IMR-90 (cell line): Measurements from ENCODE around the gene DMD. TPM values are rescaled to one million over a fixed set of nuclear protein-coding genes. Genes with fewer than 3 reads are reported as not detected.

Experiments used
- ATAC-seq: fragments of 200-7000 bp; cut with Tn5 transposase; 2 replicates; pipeline ENCODE4 v1.9.1; 2020; ENCODE audit warnings: low read depth, mild to moderate bottlenecking, moderate library complexity
- BruUV-seq: library from RNA; stranded (reverse); fragments of 400-500 nt; replicated peaks from 2 replicates; lab custom pipeline; 2021; lab: Mats Ljungman, UMichigan
- CTCF ChIA-PET: fragments of 300-600 bp; formaldehyde crosslinking; extraction: SDS; loops from one replicate; lab custom pipeline; 2021; ENCODE audit warnings: antibody characterized with exemption; lab: Yijun Ruan, JAX
- POLR2A ChIA-PET: fragments of 300-600 bp; sonication (Branson Sonifier 250); formaldehyde crosslinking; loops from one replicate; lab custom pipeline; 2022; ENCODE audit warnings: antibody characterized with exemption; ENCODE audit not compliant: unreplicated experiment; lab: Charles Lee
- DNase-seq: peaks from one replicate; pipeline ENCODE4 v3.0.0; 2013
- H2AFZ ChIP-seq: replicated peaks from 2 replicates; pipeline ENCODE3; 2013; ENCODE audit warnings: low read length, mild to moderate bottlenecking; ENCODE audit not compliant: poor library complexity
- H2AK5ac ChIP-seq: 2 replicates; pipeline ENCODE4 v1.6.1; 2013; ENCODE audit warnings: low read depth, low read length, inconsistent platforms
- H2AK9ac ChIP-seq: replicated peaks from 2 replicates; pipeline ENCODE3; 2013; ENCODE audit warnings: mild to moderate bottlenecking, low read depth, low read length, moderate library complexity; ENCODE audit not compliant: poor library complexity
- H2BK120ac ChIP-seq: 2 replicates; pipeline ENCODE4 v1.6.1; 2013; ENCODE audit warnings: low read depth, low read length, inconsistent platforms
- H2BK15ac ChIP-seq: 3 replicates; pipeline ENCODE4 v1.6.1; 2013; ENCODE audit warnings: low read depth, low read length, inconsistent platforms
- H2BK20ac ChIP-seq: 2 replicates; pipeline ENCODE4 v1.6.1; 2013; ENCODE audit warnings: low read depth, mild to moderate bottlenecking, inconsistent platforms, low read length, moderate library complexity
- H2BK5ac ChIP-seq: 2 replicates; pipeline ENCODE4 v1.6.1; 2013; ENCODE audit warnings: mild to moderate bottlenecking, low read depth, low read length, inconsistent platforms; ENCODE audit not compliant: poor library complexity, severe bottlenecking
- H3K14ac ChIP-seq: replicated peaks from 2 replicates; pipeline ENCODE4 v1.6.1; 2013; ENCODE audit warnings: low read depth, low read length, inconsistent platforms
- H3K18ac ChIP-seq: 2 replicates; pipeline ENCODE4 v1.6.1; 2013; ENCODE audit warnings: low read depth, low read length, control low read depth
- H3K23ac ChIP-seq: 2 replicates; pipeline ENCODE4 v1.6.1; 2013; ENCODE audit warnings: low read depth, low read length, inconsistent platforms
- H3K27ac ChIP-seq: 2 replicates; pipeline ENCODE4 v1.5.1; 2013; ENCODE audit warnings: mild to moderate bottlenecking, control low read depth, low read length; ENCODE audit not compliant: insufficient read depth
- H3K27me3 ChIP-seq: 2 replicates; pipeline ENCODE4 v1.6.1; 2013; ENCODE audit warnings: low read length; ENCODE audit not compliant: control insufficient read depth, insufficient read depth
- H3K36me3 ChIP-seq: 2 replicates; pipeline ENCODE4 v1.6.1; 2013; ENCODE audit warnings: low read length, mixed read lengths; ENCODE audit not compliant: control insufficient read depth, insufficient read depth
- H3K4ac ChIP-seq: 2 replicates; pipeline ENCODE4 v1.6.1; 2013; ENCODE audit warnings: low read depth, low read length, inconsistent platforms
- H3K4me1 ChIP-seq: 2 replicates; pipeline ENCODE4 v1.6.1; 2013; ENCODE audit warnings: low read length, mixed read lengths; ENCODE audit not compliant: control insufficient read depth, insufficient read depth
- H3K4me2 ChIP-seq: 2 replicates; pipeline ENCODE4 v1.6.1; 2013; ENCODE audit warnings: low read depth, mild to moderate bottlenecking, control low read depth, low read length, moderate library complexity
- H3K4me3 ChIP-seq: 2 replicates; pipeline ENCODE4 v1.5.1; 2013; ENCODE audit warnings: low read depth, mild to moderate bottlenecking, control low read depth, low read length, moderate library complexity; ENCODE audit not compliant: insufficient read depth
- H3K56ac ChIP-seq: 2 replicates; pipeline ENCODE4 v1.6.1; 2013; ENCODE audit warnings: low read length, inconsistent platforms; ENCODE audit not compliant: insufficient read depth; ENCODE audit errors: extremely low read depth
- H3K79me1 ChIP-seq, 2 experiments: 2 replicates each; pipeline ENCODE4 v1.6.1; 2013; ENCODE audit warnings: low read length in 2 of 2, inconsistent platforms in 1 of 2, low read depth in 1 of 2
- H3K9ac ChIP-seq: 2 replicates; pipeline ENCODE4 v1.6.1; 2013; ENCODE audit warnings: low read depth, low read length, control low read depth
- H3K9me1 ChIP-seq: 2 replicates; pipeline ENCODE4 v1.6.1; 2013; ENCODE audit warnings: low read length, inconsistent platforms; ENCODE audit not compliant: insufficient read depth
- H3K9me3 ChIP-seq: 2 replicates; pipeline ENCODE4 v1.6.1; 2013; ENCODE audit warnings: low read length; ENCODE audit not compliant: control insufficient read depth, insufficient read depth
- H4K20me1 ChIP-seq: 2 replicates; pipeline ENCODE4 v1.6.1; 2013; ENCODE audit warnings: low read length, inconsistent platforms; ENCODE audit not compliant: insufficient read depth
- H4K5ac ChIP-seq: 2 replicates; pipeline ENCODE4 v1.6.1; 2013; ENCODE audit warnings: mild to moderate bottlenecking, low read depth, low read length, control low read depth
- H4K8ac ChIP-seq, 2 experiments: 2 replicates each; pipeline ENCODE4 v1.6.1; 2013; ENCODE audit warnings: low read depth in 2 of 2, low read length in 2 of 2, control low read depth in 1 of 2, inconsistent platforms in 1 of 2
- H4K91ac ChIP-seq: 2 replicates; pipeline ENCODE4 v1.6.1; 2013; ENCODE audit warnings: low read depth, low read length, inconsistent platforms; ENCODE audit not compliant: insufficient read depth
- BHLHE40 ChIP-seq: fragments of 150-350 bp; IDR thresholded peaks from 2 replicates; pipeline ENCODE4 v1.6.1; 2016; ENCODE audit warnings: mild to moderate bottlenecking, low read depth, low read length
- CEBPB ChIP-seq: IDR thresholded peaks from 2 replicates; pipeline ENCODE4 v1.6.1; 2012; ENCODE audit warnings: low read depth, low read length, improper control_type of control experiment
- CHD1 ChIP-seq: IDR thresholded peaks from 2 replicates; pipeline ENCODE4 v1.6.1; 2012; ENCODE audit warnings: low read depth, low read length, improper control_type of control experiment
- ELK1 ChIP-seq: fragments of 150-350 bp; IDR thresholded peaks from 2 replicates; pipeline ENCODE4 v1.6.1; 2016; ENCODE audit warnings: low read depth, mild to moderate bottlenecking, low read length, moderate library complexity, borderline replicate concordance
- FOS ChIP-seq: fragments of 150-350 bp; IDR thresholded peaks from 2 replicates; pipeline ENCODE4 v1.6.1; 2016; ENCODE audit warnings: low read depth, low read length
- MAZ ChIP-seq: IDR thresholded peaks from 2 replicates; pipeline ENCODE4 v1.6.1; 2012; ENCODE audit warnings: low read depth, mild to moderate bottlenecking, low read length, improper control_type of control experiment, moderate library complexity, borderline replicate concordance
- MXI1 ChIP-seq: IDR thresholded peaks from 2 replicates; pipeline ENCODE4 v1.6.1; 2012; ENCODE audit warnings: low read depth, mild to moderate bottlenecking, low read length, moderate library complexity, borderline replicate concordance
- POLR2A ChIP-seq: IDR thresholded peaks from 2 replicates; pipeline ENCODE4 v1.6.1; 2012; ENCODE audit warnings: mild to moderate bottlenecking, low read depth, low read length
- RCOR1 ChIP-seq: IDR thresholded peaks from 2 replicates; pipeline ENCODE4 v1.6.1; 2012; ENCODE audit warnings: mild to moderate bottlenecking, low read length, improper control_type of control experiment; ENCODE audit not compliant: insufficient replicate concordance
- RFX5 ChIP-seq: IDR thresholded peaks from 2 replicates; pipeline ENCODE4 v1.8.0; 2012; ENCODE audit warnings: low read depth, mild to moderate bottlenecking, low read length, moderate library complexity
- SMC3 ChIP-seq: fragments of 150-350 bp; IDR thresholded peaks from 2 replicates; pipeline ENCODE4 v1.6.1; 2016; ENCODE audit warnings: low read depth, mild to moderate bottlenecking, antibody characterized with exemption, low read length, moderate library complexity
- WGBS, 2 experiments: methylation state at CpG; one replicate each; pipeline versions ENCODE4 v1.1.5 to v1.1.7; 2013; ENCODE audit warnings: missing lambda C conversion rate in 2 of 2; ENCODE audit not compliant: insufficient read length in 1 of 2; ENCODE audit errors: extremely low coverage in 2 of 2; 5-methylcytosine and 5-hydroxymethylcytosine counted together
- dilution Hi-C: fragments of 300-500 bp; cut with HindIII; formaldehyde crosslinking; loops from one replicate; pipeline ENCODE4 v1.14.3; 2018; ENCODE audit warnings: low sequenced_read_pairs; ENCODE audit not compliant: unreplicated experiment
- in situ Hi-C: fragments of 300-500 bp; cut with MboI; formaldehyde crosslinking; loops from 3 replicates; pipeline ENCODE4 v1.14.3; 2019; ENCODE audit warnings: low sequenced_read_pairs, inconsistent platforms, mixed read lengths
- intact Hi-C: fragments of 100-400 bp; cut with micrococcal nuclease; formaldehyde crosslinking; loops from 2 replicates; pipeline ENCODE4 v1.10.0; 2022
- polyA plus RNA-seq, 3 experiments: library from polyadenylated mRNA; depleted of rRNA; stranded (reverse); fragments of >200 nt; gene quantifications; 2 replicates each; pipeline ENCODE4 v1.2.3, GENCODE V29; 2012; ENCODE audit warnings: low replicate concordance in 1 of 3
- total RNA-seq: library from RNA; depleted of rRNA; stranded (reverse); fragments of >200 nt; gene quantifications from 2 replicates; pipeline ENCODE4 v1.2.3, GENCODE V29; 2012

The DMD gene
- total and polyA plus RNA-seq, 2 of the 4 experiments (the other 2 are of a cell fraction): 6.6 to 11.8 TPM

GRCh38 chrX:32048285-32048684, 1163.1 kb downstream of the DMD start:
- no peaks in the 10 kb centered on the region for H4K20me1 ChIP-seq
- no peaks in the 10 kb centered on the region for H3K79me1 ChIP-seq
- H3K27ac ChIP-seq: no peak overlapping the region
- no peak overlapping the region for H2AK9ac ChIP-seq
- TF ChIP-seq BHLHE40: no peak
- TF ChIP-seq SMC3: no peak
- TF ChIP-seq MAZ: no peak
- TF ChIP-seq ELK1: no peak
- TF ChIP-seq CHD1: no peak
- TF ChIP-seq POLR2A: no peak
- TF ChIP-seq RCOR1: no peak
- no peak for TF ChIP-seq CEBPB
- TF ChIP-seq FOS: no peak
- TF ChIP-seq RFX5: no peak
- no peak for TF ChIP-seq MXI1
- no peak overlapping the region for H3K23ac ChIP-seq
- H2AK5ac ChIP-seq: no peak overlapping the region
- H3K4ac ChIP-seq: no peak overlapping the region
- H3K56ac ChIP-seq: no peak overlapping the region
- no peaks in the 10 kb centered on the region for H3K36me3 ChIP-seq
- H4K8ac ChIP-seq: no peak overlapping the region
- no peak overlapping the region for H2BK5ac ChIP-seq
- ChIA-PET POLR2A (no interaction called here), CTCF (no interaction called here)
- in situ Hi-C loops: no loop called here
- no TSS peak for BruUV-seq
- H3K9me1 ChIP-seq: no peaks in the 10 kb centered on the region
- no peaks in the 10 kb centered on the region for H3K4me1 ChIP-seq
- no peaks in the 10 kb centered on the region for H3K27me3 ChIP-seq
- dilution Hi-C loops: no loop called here
- no peak overlapping the region for H3K4me3 ChIP-seq
- H3K14ac ChIP-seq: no peak overlapping the region
- no peak overlapping the region for H3K9ac ChIP-seq
- H3K18ac ChIP-seq: no peak overlapping the region
- no peak overlapping the region for H2BK20ac ChIP-seq
- no peak overlapping the region for H2BK15ac ChIP-seq
- DNase-seq (no peak), ATAC-seq (no peak)
- H2AFZ ChIP-seq: no peak overlapping the region
- no peak overlapping the region for H4K91ac ChIP-seq
- H3K9me3 ChIP-seq: no peaks in the 10 kb centered on the region
- no peak overlapping the region for H3K4me2 ChIP-seq
- WGBS, 2 experiments: 44% methylated on average over 2 of the region's 3 CpGs; no CpG with 5 or more reads in 1 of the 2 experiments
- H2BK120ac ChIP-seq: no peak overlapping the region
- H4K5ac ChIP-seq: no peak overlapping the region
- intact Hi-C loops: no loop called here
